WTC11 (cell line): ENCODE results near the gene BICDL2. TPM values are rescaled to one million over a fixed set of nuclear protein-coding genes. Genes with fewer than 3 reads are reported as not detected.

ENCODE experiments used
- CDX4 ChIP-seq: fragments of 250-450 bp; sonication (Bioruptor Pico); IDR thresholded peaks from 2 replicates; pipeline ENCODE4 v1.9.0; 2021; ENCODE audit warnings: moderate library complexity, mild to moderate bottlenecking, inconsistent platforms, borderline replicate concordance
- E2F4 ChIP-seq: sonication (generic); formaldehyde crosslinking; IDR thresholded peaks from 2 replicates; pipeline ENCODE4 v1.8.1; 2022; ENCODE audit warnings: low read depth, mild to moderate bottlenecking, moderate library complexity, missing genetic modification reagents, borderline replicate concordance
- EMX1 ChIP-seq: fragments of 250-450 bp; sonication (Bioruptor Pico); IDR thresholded peaks from 2 replicates; pipeline ENCODE4 v1.8.0; 2021; ENCODE audit warnings: mild to moderate bottlenecking
- NFATC4 ChIP-seq: fragments of 250-450 bp; sonication (Bioruptor Pico); IDR thresholded peaks from 2 replicates; pipeline ENCODE4 v1.9.0; 2021; ENCODE audit warnings: mild to moderate bottlenecking
- PREB ChIP-seq: sonication (generic); formaldehyde crosslinking; IDR thresholded peaks from 2 replicates; pipeline ENCODE4 v1.8.1; 2022; ENCODE audit warnings: mild to moderate bottlenecking, missing genetic modification reagents, moderate library complexity, borderline replicate concordance
- RELA ChIP-seq: sonication (generic); formaldehyde crosslinking; IDR thresholded peaks from 2 replicates; pipeline ENCODE4 v1.8.1; 2022; ENCODE audit warnings: missing genetic modification reagents, mild to moderate bottlenecking, borderline replicate concordance
- RORB ChIP-seq: fragments of 250-450 bp; sonication (Bioruptor Pico); IDR thresholded peaks from 2 replicates; pipeline ENCODE4 v1.9.0; 2021; ENCODE audit warnings: mild to moderate bottlenecking
- SOX15 ChIP-seq: fragments of 250-450 bp; sonication (Bioruptor Pico); IDR thresholded peaks from 2 replicates; pipeline ENCODE4 v1.9.0; 2021; ENCODE audit warnings: mild to moderate bottlenecking
- STAT6 ChIP-seq: sonication (generic); formaldehyde crosslinking; conservative IDR thresholded peaks from 2 replicates; pipeline ENCODE4 v1.8.1; 2023; ENCODE audit warnings: mild to moderate bottlenecking, low read depth, missing genetic modification reagents, moderate library complexity
- TEAD1 ChIP-seq: sonication (generic); formaldehyde crosslinking; IDR thresholded peaks from 2 replicates; pipeline ENCODE4 v1.8.0; 2022; ENCODE audit warnings: mild to moderate bottlenecking, missing genetic modification reagents
- TP53 ChIP-seq: sonication (generic); formaldehyde crosslinking; IDR thresholded peaks from 2 replicates; pipeline ENCODE4 v1.8.1; 2023; ENCODE audit warnings: mild to moderate bottlenecking, missing genetic modification reagents
- ZNF423 ChIP-seq: fragments of 250-450 bp; sonication (Bioruptor Pico); IDR thresholded peaks from 2 replicates; pipeline ENCODE4 v2.1.2; 2022; ENCODE audit warnings: mild to moderate bottlenecking, moderate library complexity
- ZNF671 ChIP-seq: fragments of 250-450 bp; sonication (Bioruptor Pico); IDR thresholded peaks from 2 replicates; pipeline ENCODE4 v1.8.0; 2021; ENCODE audit warnings: mild to moderate bottlenecking
- total RNA-seq: library from RNA; stranded (reverse); gene quantifications from 3 replicates; pipeline ENCODE4 v1.2.3, GENCODE V29; 2021
- TF ChIP-seq, protein P1 (sequence below): sonication (generic); formaldehyde crosslinking; IDR thresholded peaks from 2 replicates; pipeline ENCODE4 v1.8.0; 2022; ENCODE audit warnings: missing genetic modification reagents
- TF ChIP-seq, protein P2 (sequence below): sonication (generic); formaldehyde crosslinking; IDR thresholded peaks from 2 replicates; pipeline ENCODE4 v1.8.0; 2023; ENCODE audit warnings: mild to moderate bottlenecking, missing genetic modification reagents
- TF ChIP-seq, protein P3 (sequence below): sonication (generic); formaldehyde crosslinking; IDR thresholded peaks from 2 replicates; pipeline ENCODE4 v1.8.1; 2022; ENCODE audit warnings: missing genetic modification reagents, borderline replicate concordance
- TF ChIP-seq, protein P4 (sequence below): sonication (generic); formaldehyde crosslinking; IDR thresholded peaks from 2 replicates; pipeline ENCODE4 v1.8.0; 2023; ENCODE audit warnings: missing genetic modification reagents
- TF ChIP-seq, protein P5 (sequence below): sonication (generic); formaldehyde crosslinking; IDR thresholded peaks from 2 replicates; pipeline ENCODE4 v1.8.0; 2023; ENCODE audit warnings: missing genetic modification reagents, mild to moderate bottlenecking, borderline replicate concordance

The BICDL2 gene
- total RNA-seq, 1 experiment from 2014 or later = 28.2 TPM

DNA sequence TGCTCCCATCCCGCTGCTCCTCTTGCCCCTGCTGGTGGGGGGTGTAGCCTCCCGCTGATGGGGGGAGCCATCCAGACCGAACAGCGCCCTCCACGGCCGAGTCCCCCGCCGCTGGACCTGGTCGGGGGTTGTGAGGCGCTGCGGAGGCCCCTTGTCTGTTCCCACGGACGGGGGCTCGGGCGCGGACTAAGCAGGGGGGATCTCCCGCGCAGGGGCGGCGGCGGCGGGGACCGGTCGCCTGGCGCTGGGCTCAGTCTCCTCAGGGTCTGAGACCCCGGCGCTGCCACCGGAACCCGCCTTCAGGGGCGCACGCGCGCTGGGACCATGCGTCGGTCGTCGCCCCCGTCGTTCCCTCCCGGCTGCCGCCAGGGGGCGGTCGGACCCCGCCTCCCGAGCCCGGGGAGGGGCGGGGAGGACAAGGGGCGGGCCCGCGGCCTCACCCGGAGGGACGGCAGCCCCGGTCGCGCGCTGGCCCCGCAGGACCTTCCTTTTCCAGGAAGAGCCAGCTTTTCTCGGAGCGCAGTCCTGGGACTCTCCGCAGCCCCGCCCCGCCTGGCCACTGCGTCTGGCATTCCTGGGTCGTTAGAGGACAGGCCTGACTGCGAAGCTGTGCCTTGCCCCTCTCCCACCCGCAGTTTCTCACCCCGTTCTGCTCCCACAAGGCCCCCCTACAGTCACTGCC, 22.4 kb upstream of the BICDL2 start (continued):
- TF ChIP-seq, protein P1, sequence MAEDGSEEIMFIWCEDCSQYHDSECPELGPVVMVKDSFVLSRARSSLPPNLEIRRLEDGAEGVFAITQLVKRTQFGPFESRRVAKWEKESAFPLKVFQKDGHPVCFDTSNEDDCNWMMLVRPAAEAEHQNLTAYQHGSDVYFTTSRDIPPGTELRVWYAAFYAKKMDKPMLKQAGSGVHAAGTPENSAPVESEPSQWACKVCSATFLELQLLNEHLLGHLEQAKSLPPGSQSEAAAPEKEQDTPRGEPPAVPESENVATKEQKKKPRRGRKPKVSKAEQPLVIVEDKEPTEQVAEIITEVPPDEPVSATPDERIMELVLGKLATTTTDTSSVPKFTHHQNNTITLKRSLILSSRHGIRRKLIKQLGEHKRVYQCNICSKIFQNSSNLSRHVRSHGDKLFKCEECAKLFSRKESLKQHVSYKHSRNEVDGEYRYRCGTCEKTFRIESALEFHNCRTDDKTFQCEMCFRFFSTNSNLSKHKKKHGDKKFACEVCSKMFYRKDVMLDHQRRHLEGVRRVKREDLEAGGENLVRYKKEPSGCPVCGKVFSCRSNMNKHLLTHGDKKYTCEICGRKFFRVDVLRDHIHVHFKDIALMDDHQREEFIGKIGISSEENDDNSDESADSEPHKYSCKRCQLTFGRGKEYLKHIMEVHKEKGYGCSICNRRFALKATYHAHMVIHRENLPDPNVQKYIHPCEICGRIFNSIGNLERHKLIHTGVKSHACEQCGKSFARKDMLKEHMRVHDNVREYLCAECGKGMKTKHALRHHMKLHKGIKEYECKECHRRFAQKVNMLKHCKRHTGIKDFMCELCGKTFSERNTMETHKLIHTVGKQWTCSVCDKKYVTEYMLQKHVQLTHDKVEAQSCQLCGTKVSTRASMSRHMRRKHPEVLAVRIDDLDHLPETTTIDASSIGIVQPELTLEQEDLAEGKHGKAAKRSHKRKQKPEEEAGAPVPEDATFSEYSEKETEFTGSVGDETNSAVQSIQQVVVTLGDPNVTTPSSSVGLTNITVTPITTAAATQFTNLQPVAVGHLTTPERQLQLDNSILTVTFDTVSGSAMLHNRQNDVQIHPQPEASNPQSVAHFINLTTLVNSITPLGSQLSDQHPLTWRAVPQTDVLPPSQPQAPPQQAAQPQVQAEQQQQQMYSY (CRISPR knock-in tag) = peak; percentile 22; the same call in 1 of the 2 replicates
- no peak for TF ChIP-seq PREB (CRISPR knock-in tag)
- TF ChIP-seq, protein P2, sequence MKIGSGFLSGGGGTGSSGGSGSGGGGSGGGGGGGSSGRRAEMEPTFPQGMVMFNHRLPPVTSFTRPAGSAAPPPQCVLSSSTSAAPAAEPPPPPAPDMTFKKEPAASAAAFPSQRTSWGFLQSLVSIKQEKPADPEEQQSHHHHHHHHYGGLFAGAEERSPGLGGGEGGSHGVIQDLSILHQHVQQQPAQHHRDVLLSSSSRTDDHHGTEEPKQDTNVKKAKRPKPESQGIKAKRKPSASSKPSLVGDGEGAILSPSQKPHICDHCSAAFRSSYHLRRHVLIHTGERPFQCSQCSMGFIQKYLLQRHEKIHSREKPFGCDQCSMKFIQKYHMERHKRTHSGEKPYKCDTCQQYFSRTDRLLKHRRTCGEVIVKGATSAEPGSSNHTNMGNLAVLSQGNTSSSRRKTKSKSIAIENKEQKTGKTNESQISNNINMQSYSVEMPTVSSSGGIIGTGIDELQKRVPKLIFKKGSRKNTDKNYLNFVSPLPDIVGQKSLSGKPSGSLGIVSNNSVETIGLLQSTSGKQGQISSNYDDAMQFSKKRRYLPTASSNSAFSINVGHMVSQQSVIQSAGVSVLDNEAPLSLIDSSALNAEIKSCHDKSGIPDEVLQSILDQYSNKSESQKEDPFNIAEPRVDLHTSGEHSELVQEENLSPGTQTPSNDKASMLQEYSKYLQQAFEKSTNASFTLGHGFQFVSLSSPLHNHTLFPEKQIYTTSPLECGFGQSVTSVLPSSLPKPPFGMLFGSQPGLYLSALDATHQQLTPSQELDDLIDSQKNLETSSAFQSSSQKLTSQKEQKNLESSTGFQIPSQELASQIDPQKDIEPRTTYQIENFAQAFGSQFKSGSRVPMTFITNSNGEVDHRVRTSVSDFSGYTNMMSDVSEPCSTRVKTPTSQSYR = no peak
- TF ChIP-seq CDX4 (CRISPR knock-in tag) = no peak
- TF ChIP-seq, protein P3, sequence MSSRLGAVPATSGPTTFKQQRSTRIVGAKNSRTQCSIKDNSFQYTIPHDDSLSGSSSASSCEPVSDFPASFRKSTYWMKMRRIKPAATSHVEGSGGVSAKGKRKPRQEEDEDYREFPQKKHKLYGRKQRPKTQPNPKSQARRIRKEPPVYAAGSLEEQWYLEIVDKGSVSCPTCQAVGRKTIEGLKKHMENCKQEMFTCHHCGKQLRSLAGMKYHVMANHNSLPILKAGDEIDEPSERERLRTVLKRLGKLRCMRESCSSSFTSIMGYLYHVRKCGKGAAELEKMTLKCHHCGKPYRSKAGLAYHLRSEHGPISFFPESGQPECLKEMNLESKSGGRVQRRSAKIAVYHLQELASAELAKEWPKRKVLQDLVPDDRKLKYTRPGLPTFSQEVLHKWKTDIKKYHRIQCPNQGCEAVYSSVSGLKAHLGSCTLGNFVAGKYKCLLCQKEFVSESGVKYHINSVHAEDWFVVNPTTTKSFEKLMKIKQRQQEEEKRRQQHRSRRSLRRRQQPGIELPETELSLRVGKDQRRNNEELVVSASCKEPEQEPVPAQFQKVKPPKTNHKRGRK = no peak
- TF ChIP-seq TP53 = peak; percentile 62; the same call in 1 of the 2 replicates
- TF ChIP-seq SOX15 (CRISPR knock-in tag) = no peak
- TF ChIP-seq EMX1 = no peak
- no peak for TF ChIP-seq ZNF671 (CRISPR knock-in tag)
- TF ChIP-seq, protein P4, sequence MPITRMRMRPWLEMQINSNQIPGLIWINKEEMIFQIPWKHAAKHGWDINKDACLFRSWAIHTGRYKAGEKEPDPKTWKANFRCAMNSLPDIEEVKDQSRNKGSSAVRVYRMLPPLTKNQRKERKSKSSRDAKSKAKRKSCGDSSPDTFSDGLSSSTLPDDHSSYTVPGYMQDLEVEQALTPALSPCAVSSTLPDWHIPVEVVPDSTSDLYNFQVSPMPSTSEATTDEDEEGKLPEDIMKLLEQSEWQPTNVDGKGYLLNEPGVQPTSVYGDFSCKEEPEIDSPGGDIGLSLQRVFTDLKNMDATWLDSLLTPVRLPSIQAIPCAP (CRISPR knock-in tag) = no peak
- no peak for TF ChIP-seq E2F4 (CRISPR knock-in tag)
- no peak; the same call in 1 of the 2 replicates for TF ChIP-seq TEAD1 (CRISPR knock-in tag)
- TF ChIP-seq ZNF423 (CRISPR knock-in tag) = no peak
- TF ChIP-seq RELA (CRISPR knock-in tag) = peak; percentile 78; the same call in 1 of the 2 replicates
- no peak for TF ChIP-seq RORB (CRISPR knock-in tag)
- TF ChIP-seq STAT6 (CRISPR knock-in tag) = no peak
- TF ChIP-seq, protein P5, sequence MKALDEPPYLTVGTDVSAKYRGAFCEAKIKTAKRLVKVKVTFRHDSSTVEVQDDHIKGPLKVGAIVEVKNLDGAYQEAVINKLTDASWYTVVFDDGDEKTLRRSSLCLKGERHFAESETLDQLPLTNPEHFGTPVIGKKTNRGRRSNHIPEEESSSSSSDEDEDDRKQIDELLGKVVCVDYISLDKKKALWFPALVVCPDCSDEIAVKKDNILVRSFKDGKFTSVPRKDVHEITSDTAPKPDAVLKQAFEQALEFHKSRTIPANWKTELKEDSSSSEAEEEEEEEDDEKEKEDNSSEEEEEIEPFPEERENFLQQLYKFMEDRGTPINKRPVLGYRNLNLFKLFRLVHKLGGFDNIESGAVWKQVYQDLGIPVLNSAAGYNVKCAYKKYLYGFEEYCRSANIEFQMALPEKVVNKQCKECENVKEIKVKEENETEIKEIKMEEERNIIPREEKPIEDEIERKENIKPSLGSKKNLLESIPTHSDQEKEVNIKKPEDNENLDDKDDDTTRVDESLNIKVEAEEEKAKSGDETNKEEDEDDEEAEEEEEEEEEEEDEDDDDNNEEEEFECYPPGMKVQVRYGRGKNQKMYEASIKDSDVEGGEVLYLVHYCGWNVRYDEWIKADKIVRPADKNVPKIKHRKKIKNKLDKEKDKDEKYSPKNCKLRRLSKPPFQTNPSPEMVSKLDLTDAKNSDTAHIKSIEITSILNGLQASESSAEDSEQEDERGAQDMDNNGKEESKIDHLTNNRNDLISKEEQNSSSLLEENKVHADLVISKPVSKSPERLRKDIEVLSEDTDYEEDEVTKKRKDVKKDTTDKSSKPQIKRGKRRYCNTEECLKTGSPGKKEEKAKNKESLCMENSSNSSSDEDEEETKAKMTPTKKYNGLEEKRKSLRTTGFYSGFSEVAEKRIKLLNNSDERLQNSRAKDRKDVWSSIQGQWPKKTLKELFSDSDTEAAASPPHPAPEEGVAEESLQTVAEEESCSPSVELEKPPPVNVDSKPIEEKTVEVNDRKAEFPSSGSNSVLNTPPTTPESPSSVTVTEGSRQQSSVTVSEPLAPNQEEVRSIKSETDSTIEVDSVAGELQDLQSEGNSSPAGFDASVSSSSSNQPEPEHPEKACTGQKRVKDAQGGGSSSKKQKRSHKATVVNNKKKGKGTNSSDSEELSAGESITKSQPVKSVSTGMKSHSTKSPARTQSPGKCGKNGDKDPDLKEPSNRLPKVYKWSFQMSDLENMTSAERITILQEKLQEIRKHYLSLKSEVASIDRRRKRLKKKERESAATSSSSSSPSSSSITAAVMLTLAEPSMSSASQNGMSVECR (CRISPR knock-in tag) = 0 out of 2 replicates have a peak, but pooled peaks have one; percentile 35
- no peak for TF ChIP-seq NFATC4
